B cell (primary cell): ENCODE measurements around the gene PDLIM7. TPM values are rescaled to one million over a fixed set of nuclear protein-coding genes. Genes with fewer than 3 reads are reported as not detected.

Source experiments
- ATAC-seq: fragments of 200-7000 bp; cut with Tn5 transposase; one replicate; pipeline ENCODE4 v1.10.0; 2021; ENCODE audit warnings: low read depth, mild to moderate bottlenecking, moderate number of reproducible peaks, moderate library complexity
- CTCF ChIA-PET: fragments of 350-600 bp; sonication (Branson Sonifier 250); formaldehyde crosslinking; loops from one replicate; lab custom pipeline; 2021; ENCODE audit warnings: antibody characterized with exemption, inconsistent platforms; lab: Charles Lee
- POLR2A ChIA-PET: fragments of 350-600 bp; sonication (Branson Sonifier 250); formaldehyde crosslinking; loops from one replicate; lab custom pipeline; 2021; ENCODE audit warnings: antibody characterized with exemption; lab: Charles Lee
- DNase-seq: peaks from one replicate; pipeline ENCODE4 v3.0.0; 2013
- H2AFZ ChIP-seq: 2 replicates; pipeline ENCODE4 v1.6.1; 2012; ENCODE audit warnings: mild to moderate bottlenecking, low read depth, low read length; ENCODE audit not compliant: insufficient read depth, poor library complexity, severe bottlenecking
- H3K27ac ChIP-seq, 2 donors: 1 replicate in 1 of 2; 2 replicates in 1 of 2; pipeline ENCODE4 v1.5.1; 2012 to 2013; ENCODE audit warnings: low read length in 2 of 2, mild to moderate bottlenecking in 2 of 2, moderate library complexity in 1 of 2
- H3K27me3 ChIP-seq, 4 experiments: fragments of 200-600 bp in 1 of 4; sonication (generic) in 1 of 4; replicated peaks in 1 of 4; 1 replicate in 2 of 4; 2 replicates in 2 of 4; pipeline versions ENCODE4 v1.6.1 to v1.7.0; 2013 to 2016; ENCODE audit warnings: low read length in 3 of 4, mild to moderate bottlenecking in 2 of 4, mixed read lengths in 1 of 4, moderate library complexity in 1 of 4; ENCODE audit not compliant: insufficient read depth in 4 of 4, control insufficient read depth in 3 of 4; ENCODE audit errors: control extremely low read depth in 1 of 4
- H3K36me3 ChIP-seq, 2 experiments: replicated peaks in 1 of 2; 1 replicate in 1 of 2; 2 replicates in 1 of 2; pipeline versions ENCODE4 v1.6.1 to v1.7.1; 2013; ENCODE audit warnings: low read length in 1 of 2; ENCODE audit not compliant: insufficient read depth in 2 of 2, control insufficient read depth in 1 of 2; ENCODE audit errors: control extremely low read depth in 1 of 2, extremely low read depth in 1 of 2
- H3K4me1 ChIP-seq, 2 donors: fragments of 200-600 bp in 1 of 2; sonication (generic) in 1 of 2; 1 replicate in 1 of 2; 2 replicates in 1 of 2; pipeline versions ENCODE4 v1.5.1 to v1.6.1; 2013 to 2017; ENCODE audit warnings: low read length in 2 of 2; ENCODE audit not compliant: control insufficient read depth in 2 of 2, insufficient read depth in 2 of 2
- H3K4me2 ChIP-seq: replicated peaks from 2 replicates; pipeline ENCODE3; 2012; ENCODE audit warnings: mild to moderate bottlenecking, low read depth, low read length; ENCODE audit not compliant: poor library complexity, severe bottlenecking
- H3K4me3 ChIP-seq, 5 experiments: fragments of 200-600 bp in 1 of 5; sonication (generic) in 1 of 5; 1 replicate in 3 of 5; 2 replicates in 2 of 5; pipeline versions ENCODE4 v1.5.1 to v1.7.0; 2011 to 2016; ENCODE audit warnings: low read length in 4 of 5, mild to moderate bottlenecking in 4 of 5, low read depth in 2 of 5, control low read depth in 1 of 5, moderate library complexity in 1 of 5; ENCODE audit not compliant: insufficient read depth in 1 of 5; ENCODE audit errors: control extremely low read depth in 1 of 5, extremely low read depth in 1 of 5
- H3K79me2 ChIP-seq: fragments of 200-600 bp; sonication (generic); one replicate; pipeline ENCODE4 v1.6.0; 2016; ENCODE audit warnings: low read length; ENCODE audit not compliant: control insufficient read depth, insufficient read depth
- H3K9ac ChIP-seq: fragments of 200-600 bp; sonication (generic); 2 replicates; pipeline ENCODE4 v1.6.1; 2017; ENCODE audit warnings: mild to moderate bottlenecking, low read length, moderate library complexity
- H3K9me3 ChIP-seq, 3 donors: one replicate each; pipeline versions ENCODE4 v1.6.1 to v1.7.1; 2013; ENCODE audit warnings: low read length in 2 of 3; ENCODE audit not compliant: control insufficient read depth in 2 of 3, insufficient read depth in 1 of 3; ENCODE audit errors: control extremely low read depth in 1 of 3
- H4K20me1 ChIP-seq: 2 replicates; pipeline ENCODE4 v1.6.0; 2012; ENCODE audit warnings: mild to moderate bottlenecking, low read length; ENCODE audit not compliant: insufficient read depth, control insufficient read depth, poor library complexity, severe bottlenecking
- H3K27ac Mint-ChIP-seq: one replicate; pipeline ENCODE4 v1.8.0; 2021; ENCODE audit warnings: mixed read lengths
- H3K27me3 Mint-ChIP-seq: one replicate; pipeline ENCODE4 v1.8.0; 2021; ENCODE audit warnings: mixed read lengths
- H3K4me1 Mint-ChIP-seq: one replicate; pipeline ENCODE4 v1.8.0; 2021; ENCODE audit warnings: mixed read lengths
- H3K4me3 Mint-ChIP-seq: one replicate; pipeline ENCODE4 v1.8.0; 2021; ENCODE audit warnings: mixed read lengths
- H3K9me3 Mint-ChIP-seq: one replicate; pipeline ENCODE4 v1.8.0; 2022; ENCODE audit warnings: mixed read lengths; ENCODE audit not compliant: insufficient read depth
- CTCF ChIP-seq: fragments of 200-600 bp; IDR thresholded peaks from one replicate; pipeline ENCODE4 v1.8.0; 2022; ENCODE audit warnings: antibody characterized with exemption, mild to moderate bottlenecking
- EZH2 ChIP-seq: IDR thresholded peaks from 2 replicates; pipeline ENCODE4 v1.6.1; 2012; ENCODE audit warnings: borderline replicate concordance, low read depth, mild to moderate bottlenecking, moderate library complexity, low read length; ENCODE audit not compliant: insufficient read depth, poor library complexity, severe bottlenecking
- WGBS: methylation state at CpG from one replicate; pipeline ENCODE4 v1.1.5; 2013; ENCODE audit warnings: missing lambda C conversion rate; ENCODE audit not compliant: insufficient coverage; 5-methylcytosine and 5-hydroxymethylcytosine counted together
- intact Hi-C: fragments of 100-400 bp; cut with micrococcal nuclease; formaldehyde crosslinking; loops from one replicate; pipeline ENCODE4 v1.10.0; 2022
- polyA plus RNA-seq: library from polyadenylated mRNA; depleted of rRNA; stranded (reverse); fragments of >200 nt; gene quantifications from 2 replicates; pipeline ENCODE4 v1.2.3, GENCODE V29; 2012
- total RNA-seq, 2 donors: library from RNA; stranded (reverse); fragments of 120-200 nt in 1 of 2; gene quantifications; 1 replicate in 1 of 2; 2 replicates in 1 of 2; pipeline versions ENCODE4 v1.2.3 to v1.2.4, GENCODE V29; 2013 to 2022

The PDLIM7 gene
- total and polyA plus RNA-seq, 2 donors (not counting 1 experiment from before 2014, with no cell fraction given), result 23.9 to 25.8 TPM

GRCh38 chr5:177458912-177459350, 38.5 kb downstream of the PDLIM7 start:
- no peak overlapping the region for H3K4me2 ChIP-seq
- peaks cover 10% of the 10 kb centered on the region for H3K4me1 Mint-ChIP-seq
- no peak overlapping the region for H2AFZ ChIP-seq
- ATAC-seq (no peak), DNase-seq (no peak)
- no peaks in the 10 kb centered on the region for H3K27me3 ChIP-seq
- no peak overlapping the region for H3K27ac ChIP-seq
- WGBS, result 95% methylated on average over 12 of the region's 14 CpGs
- peaks cover 0 to 4% (median 0%) of the 10 kb centered on the region in 3 donors for H3K9me3 ChIP-seq
- no peaks in the 10 kb centered on the region for H3K9me3 Mint-ChIP-seq
- peaks cover 6 to 18% of the 10 kb centered on the region in 2 donors for H3K4me1 ChIP-seq
- no peak overlapping the region for H3K4me3 Mint-ChIP-seq
- H4K20me1 ChIP-seq, result peaks cover 13% of the 10 kb centered on the region
- CTCF ChIA-PET, result interaction anchor here (7.6 to 21.3 kb wide), 4 partner anchors 13 to 68 kb away, joined by 62 to 628 read pairs (median 169); partner anchors contain the start of genes F12, GRK6, PFN3 and PRR7
- no peaks in the 10 kb centered on the region for H3K79me2 ChIP-seq
- TF ChIP-seq EZH2 (no peak), CTCF (no peak)
- H3K36me3 ChIP-seq, result no peaks in the 10 kb centered on the region
- POLR2A ChIA-PET, result interaction anchor here (0.7 kb wide), 1 partner anchor 19 kb away, joined by 3 read pairs; no protein-coding TSS in a partner anchor
- no peaks in the 10 kb centered on the region for H3K27me3 Mint-ChIP-seq
- H3K4me3 ChIP-seq, result no peak overlapping the region
- intact Hi-C loops, result no loop called here
- H3K9ac ChIP-seq, result no peak overlapping the region
- no peak overlapping the region for H3K27ac Mint-ChIP-seq

- 96% methylated on average over 17 of the region's 20 CpGs for WGBS
- Histone ChIP-seq H3K27ac (no peak overlapping the region), H3K4me3 (no peak overlapping the region), H3K4me2 (no peak overlapping the region), H2AFZ (no peak overlapping the region), H3K9me3 (peaks cover 0 to 4% (median 0%) of the 10 kb centered on the region in 3 donors), H4K20me1 (peaks cover 20% of the 10 kb centered on the region), H3K27me3 (no peaks in the 10 kb centered on the region), H3K9ac (no peak overlapping the region), H3K79me2 (peaks cover 4% of the 10 kb centered on the region), H3K4me1 (peaks cover 15 to 26% of the 10 kb centered on the region in 2 donors), H3K36me3 (no peaks in the 10 kb centered on the region)
- H3K27ac Mint-ChIP-seq, result no peak overlapping the region
- TF ChIP-seq CTCF (peak; percentile 33), EZH2 (no peak)
- CTCF ChIA-PET, result interaction anchor here (1.0 to 21.3 kb wide), 14 partner anchors 12 to 150 kb away, joined by 3 to 628 read pairs (median 7); partner anchors contain the start of genes DBN1, DOK3, F12 and GRK6
- no peaks in the 10 kb centered on the region for H3K27me3 Mint-ChIP-seq
- no peak overlapping the region for H3K4me3 Mint-ChIP-seq
- intact Hi-C loops, result loop anchor here (2.0 kb wide), 1 partner anchor 145 kb away; no protein-coding TSS in a partner anchor
- H3K9me3 Mint-ChIP-seq, result no peaks in the 10 kb centered on the region
- no peak for ATAC-seq
- no peak for DNase-seq
- peaks cover 18% of the 10 kb centered on the region for H3K4me1 Mint-ChIP-seq
- POLR2A ChIA-PET, result interaction anchor here (0.5 to 6.7 kb wide), 5 partner anchors 20 to 140 kb away, joined by 3 to 87 read pairs (median 4); no protein-coding TSS in a partner anchor
These were observed 39.3 kb downstream of the PDLIM7 start for GRCh38 chr5:177457852-177458681.
